GM12878 (cell line): ENCODE results near the gene FBLN1. TPM values are rescaled to one million over a fixed set of nuclear protein-coding genes. Genes with fewer than 3 reads are reported as not detected.
"Not testable (repeated sequence)": the region's sequence is repeated elsewhere in the genome, so short reads cannot be mapped to it uniquely, and the experiment has no call there.

ENCODE experiments used
- ATAC-seq: fragments of 200-7000 bp; cut with Tn5 transposase; 3 replicates; pipeline ENCODE4 v1.9.1; 2020; ENCODE audit warnings: mild to moderate bottlenecking, moderate library complexity
- BruUV-seq: library from RNA; stranded (reverse); fragments of 400-500 nt; replicated peaks from 2 replicates; lab custom pipeline; 2021; lab: Mats Ljungman, UMichigan
- CTCF ChIA-PET: fragments of 300-600 bp; sonication (Branson Sonifier 250); formaldehyde crosslinking; extraction: SDS; loops from one replicate; lab custom pipeline; 2021; ENCODE audit warnings: inconsistent platforms; lab: Yijun Ruan, JAX
- POLR2A ChIA-PET: fragments of 350-600 bp; formaldehyde crosslinking; extraction: SDS; loops from one replicate; lab custom pipeline; 2021; ENCODE audit warnings: inconsistent platforms; lab: Charles Lee
- RAD21 ChIA-PET: fragments of 300-600 bp; sonication (Branson Sonifier 250); formaldehyde crosslinking; loops from one replicate; lab custom pipeline; 2023; ENCODE audit warnings: antibody characterized with exemption; ENCODE audit not compliant: unreplicated experiment; lab: Charles Lee
- SMC1A ChIA-PET: fragments of 300-600 bp; sonication (Branson Sonifier 250); formaldehyde crosslinking; loops from one replicate; lab custom pipeline; 2023; ENCODE audit not compliant: unreplicated experiment, uncharacterized antibody; lab: Charles Lee
- DNase-seq: peaks from one replicate; pipeline ENCODE4 v3.0.0-alpha.2; 2011; ENCODE audit warnings: low read depth, low spot score
- FAIRE-seq: peaks from 3 replicates; lab custom pipeline; 2011; peaks lifted over from hg19 to GRCh38; lab: Jason Lieb, UNC
- H2AFZ ChIP-seq: 2 replicates; pipeline ENCODE4 v1.6.0; 2011; ENCODE audit warnings: low read depth, low read length, control low read depth; ENCODE audit not compliant: control insufficient read depth
- H3K27ac ChIP-seq: 2 replicates; pipeline ENCODE4 v1.5.1; 2011; ENCODE audit warnings: control low read depth; ENCODE audit not compliant: control insufficient read depth, insufficient read depth
- H3K27me3 ChIP-seq, 2 experiments: replicated peaks in 1 of 2; 2 replicates each; pipeline versions ENCODE4 v1.6.0 to v1.6.1; 2011; ENCODE audit warnings: low read length in 1 of 2; ENCODE audit not compliant: control insufficient read depth in 2 of 2, insufficient read depth in 2 of 2
- H3K36me3 ChIP-seq, 2 experiments: 2 replicates each; pipeline ENCODE4 v1.5.1; 2011; ENCODE audit warnings: low read length in 1 of 2; ENCODE audit not compliant: control insufficient read depth in 2 of 2, insufficient read depth in 2 of 2
- H3K4me1 ChIP-seq: 2 replicates; pipeline ENCODE4 v1.6.1; 2011; ENCODE audit warnings: mild to moderate bottlenecking, low read length, moderate library complexity, mixed read lengths; ENCODE audit not compliant: control insufficient read depth, insufficient read depth
- H3K4me2 ChIP-seq: 2 replicates; pipeline ENCODE4 v1.6.0; 2011; ENCODE audit warnings: control low read depth; ENCODE audit not compliant: control insufficient read depth, insufficient read depth
- H3K4me3 ChIP-seq: fragments of 200-600 bp; sonication (generic); 2 replicates; pipeline ENCODE4 v1.5.1; 2016
- H3K79me2 ChIP-seq: 2 replicates; pipeline ENCODE4 v1.6.0; 2011; ENCODE audit warnings: low read length; ENCODE audit not compliant: control insufficient read depth, insufficient read depth
- H3K9ac ChIP-seq: 2 replicates; pipeline ENCODE4 v1.8.0; 2011; ENCODE audit warnings: low read length, control low read depth, mixed read lengths; ENCODE audit not compliant: control insufficient read depth, insufficient read depth
- H3K9me3 ChIP-seq: replicated peaks from 3 replicates; pipeline ENCODE4 v1.5.1; 2011; ENCODE audit warnings: mild to moderate bottlenecking, low read length; ENCODE audit not compliant: control insufficient read depth, insufficient read depth
- H4K20me1 ChIP-seq: 2 replicates; pipeline ENCODE4 v1.6.0; 2011; ENCODE audit not compliant: control insufficient read depth, insufficient read depth
- BCL11A ChIP-seq: IDR thresholded peaks from 2 replicates; pipeline ENCODE4 v1.6.1; 2011; ENCODE audit warnings: low read depth, low read length
- WGBS: methylation state at CpG from one replicate; pipeline ENCODE4 v1.1.6; 2016; ENCODE audit warnings: low lambda C conversion rate; ENCODE audit not compliant: insufficient replicate concordance, insufficient coverage; ENCODE audit errors: missing lambda C conversion rate; 5-methylcytosine and 5-hydroxymethylcytosine counted together
- in situ Hi-C: fragments of 300-500 bp; cut with MboI; formaldehyde crosslinking; loops from 9 replicates; pipeline ENCODE4 v1.14.3; 2018; ENCODE audit warnings: mixed read lengths
- intact Hi-C: fragments of 100-400 bp; cut with micrococcal nuclease; formaldehyde crosslinking; loops from one replicate; pipeline ENCODE4 v1.14.2; 2022; ENCODE audit not compliant: unreplicated experiment
- polyA plus RNA-seq, 11 experiments: library from polyadenylated mRNA; depleted of rRNA in 4 of 11; unstranded in 6 of 11; stranded (reverse) in 5 of 11; fragments of >200 nt; fragmentation: Nextera tagmentation in 4 of 11; fragmentation: Illumina TruSeq in 1 of 11; extraction: Ambion mirVana in 4 of 11; extraction: Trizol in 1 of 11; gene quantifications; 1 replicate in 1 of 11; 2 replicates in 10 of 11; pipeline versions ENCODE4 v1.2.1 to v1.2.3, GENCODE V29; 2011 to 2016; ENCODE audit warnings: inconsistent platforms in 2 of 11, missing spikeins in 2 of 11, low read depth in 1 of 11
- total RNA-seq, 4 experiments: library from RNA; depleted of rRNA in 3 of 4; stranded (reverse); fragments of >200 nt in 3 of 4; fragmentation: Illumina TruSeq in 1 of 4; extraction: Trizol in 1 of 4; gene quantifications; 2 replicates each; pipeline versions ENCODE4 v1.2.1 to v1.2.3, GENCODE V29; 2013 to 2021
- TF ChIP-seq, protein P1 (sequence below): fragments of 450-650 bp; IDR thresholded peaks from 2 replicates; pipeline ENCODE4 v1.6.1; 2018; ENCODE audit warnings: mild to moderate bottlenecking, low read depth, moderate library complexity; ENCODE audit not compliant: partially characterized antibody

The FBLN1 gene
- total and polyA plus RNA-seq, 10 of the 15 experiments (the other 5 are each of a cell fraction or from before 2014, with no cell fraction given), result 0.20 to 0.51 TPM; not detected in 8

DNA sequence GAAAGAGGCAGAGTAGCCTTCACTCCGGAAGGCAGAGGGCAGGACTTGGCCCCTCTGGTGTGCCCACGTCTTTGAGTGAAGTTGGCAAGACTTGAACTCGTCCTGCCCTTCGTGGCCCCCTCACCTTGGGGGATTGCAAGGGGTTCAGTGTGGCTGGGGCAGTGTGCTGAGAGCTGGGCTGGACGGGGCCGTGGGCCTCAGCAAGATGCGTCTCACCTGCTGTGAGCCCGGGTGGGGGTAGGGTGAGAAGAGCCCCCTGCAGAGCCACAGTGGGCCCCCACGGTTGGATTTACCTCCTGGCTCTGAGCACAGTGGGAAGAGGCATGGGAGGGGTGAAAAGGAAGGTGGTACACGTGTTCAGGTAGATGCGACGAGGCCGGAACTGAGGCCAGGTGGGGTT, 87.6 kb downstream of the FBLN1 start:
- ChIA-PET SMC1A (no interaction called here), POLR2A (no interaction called here), CTCF (no interaction called here), RAD21 (no interaction called here)
- Histone ChIP-seq H3K4me2 (no peak overlapping the region), H3K4me3 (no peak overlapping the region), H3K27ac (no peak overlapping the region), H3K27me3 (no peaks in the 10 kb centered on the region; a peak in 2 of 4 replicates), H2AFZ (no peak overlapping the region), H4K20me1 (no peaks in the 10 kb centered on the region), H3K9me3 (no peaks in the 10 kb centered on the region), H3K4me1 (no peaks in the 10 kb centered on the region), H3K36me3 (no peaks in the 10 kb centered on the region), H3K9ac (no peak overlapping the region), H3K79me2 (no peaks in the 10 kb centered on the region)
- in situ Hi-C loops, result no loop called here
- ATAC-seq (no peak), FAIRE-seq (no peak), DNase-seq (no peak)
- TF ChIP-seq, protein P1, sequence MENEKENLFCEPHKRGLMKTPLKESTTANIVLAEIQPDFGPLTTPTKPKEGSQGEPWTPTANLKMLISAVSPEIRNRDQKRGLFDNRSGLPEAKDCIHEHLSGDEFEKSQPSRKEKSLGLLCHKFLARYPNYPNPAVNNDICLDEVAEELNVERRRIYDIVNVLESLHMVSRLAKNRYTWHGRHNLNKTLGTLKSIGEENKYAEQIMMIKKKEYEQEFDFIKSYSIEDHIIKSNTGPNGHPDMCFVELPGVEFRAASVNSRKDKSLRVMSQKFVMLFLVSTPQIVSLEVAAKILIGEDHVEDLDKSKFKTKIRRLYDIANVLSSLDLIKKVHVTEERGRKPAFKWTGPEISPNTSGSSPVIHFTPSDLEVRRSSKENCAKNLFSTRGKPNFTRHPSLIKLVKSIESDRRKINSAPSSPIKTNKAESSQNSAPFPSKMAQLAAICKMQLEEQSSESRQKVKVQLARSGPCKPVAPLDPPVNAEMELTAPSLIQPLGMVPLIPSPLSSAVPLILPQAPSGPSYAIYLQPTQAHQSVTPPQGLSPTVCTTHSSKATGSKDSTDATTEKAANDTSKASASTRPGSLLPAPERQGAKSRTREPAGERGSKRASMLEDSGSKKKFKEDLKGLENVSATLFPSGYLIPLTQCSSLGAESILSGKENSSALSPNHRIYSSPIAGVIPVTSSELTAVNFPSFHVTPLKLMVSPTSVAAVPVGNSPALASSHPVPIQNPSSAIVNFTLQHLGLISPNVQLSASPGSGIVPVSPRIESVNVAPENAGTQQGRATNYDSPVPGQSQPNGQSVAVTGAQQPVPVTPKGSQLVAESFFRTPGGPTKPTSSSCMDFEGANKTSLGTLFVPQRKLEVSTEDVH, result no peak
- TF ChIP-seq BCL11A, result no peak
- 24% methylated on average over 13 of the region's 13 CpGs for WGBS
- intact Hi-C loops, result no loop called here
- no TSS peak for BruUV-seq

DNA sequence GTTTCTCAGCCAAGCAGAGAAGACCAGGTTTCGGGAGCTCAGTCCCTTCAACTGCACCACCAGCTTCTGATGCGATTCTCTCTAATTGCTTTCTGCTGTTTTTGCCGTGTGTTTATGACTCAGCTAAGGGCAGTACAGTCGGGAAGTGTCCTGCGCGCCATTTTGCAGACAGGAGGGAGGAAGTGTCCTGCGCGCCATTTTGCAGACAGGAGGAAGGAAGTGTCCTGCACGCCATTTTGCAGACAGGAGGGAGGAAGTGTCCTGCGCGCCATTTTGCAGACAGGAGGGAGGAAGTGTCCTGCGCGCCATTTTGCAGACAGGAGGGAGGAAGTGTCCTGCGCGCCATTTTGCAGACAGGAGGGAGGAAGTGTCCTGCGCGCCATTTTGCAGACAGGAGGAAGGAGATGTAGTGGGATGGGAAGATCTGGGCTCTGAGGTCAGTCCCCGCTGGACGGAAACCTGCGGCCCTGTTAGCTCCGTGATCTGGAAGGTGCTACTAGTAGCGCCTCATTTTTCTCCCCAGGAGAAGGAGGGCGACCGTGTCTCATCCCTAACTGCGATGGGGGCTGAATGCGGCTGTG, 89.0 kb downstream of the FBLN1 start:
- BruUV-seq, CTCF ChIA-PET, H3K27ac ChIP-seq, H4K20me1 ChIP-seq, H3K27me3 ChIP-seq, H3K4me1 ChIP-seq, in situ Hi-C loops, H3K4me2 ChIP-seq, intact Hi-C loops, H3K9ac ChIP-seq, RAD21 ChIA-PET, H2AFZ ChIP-seq, ATAC-seq, H3K4me3 ChIP-seq, DNase-seq, SMC1A ChIA-PET, H3K79me2 ChIP-seq, FAIRE-seq, H3K9me3 ChIP-seq, POLR2A ChIA-PET, H3K36me3 ChIP-seq: not testable (repeated sequence)
- 87% methylated on average over 17 of the region's 26 CpGs for WGBS
